ENCODE results near the gene SLC39A11.

- TF ChIP-seq EZH2 (optimal IDR thresholded peaks at IDR 0.05; ENCODE audit: low read depth, low read length) (no peak), CTCF (IDR thresholded peaks at IDR 0.05; ENCODE audit: low read length) (no peak), EZH2phosphoT487 (IDR thresholded peaks at IDR 0.05; ENCODE audit: low read length) (no peak)
Observed at GRCh38 chr17:72706396-72706981, 386.0 kb downstream of the SLC39A11 start.

Data from MM.1S (cell line).